Measurements from ENCODE around the gene FCF1. TPM values are rescaled to one million over a fixed set of nuclear protein-coding genes. Genes with fewer than 3 reads are reported as not detected.
A peak's percentile ranks its signal among the peaks of the same experiment; 100 is the strongest.

Gene FCF1
- total and polyA plus RNA-seq, 7 donors = 11.0 to 57.4 (median 30.3) TPM

DNA sequence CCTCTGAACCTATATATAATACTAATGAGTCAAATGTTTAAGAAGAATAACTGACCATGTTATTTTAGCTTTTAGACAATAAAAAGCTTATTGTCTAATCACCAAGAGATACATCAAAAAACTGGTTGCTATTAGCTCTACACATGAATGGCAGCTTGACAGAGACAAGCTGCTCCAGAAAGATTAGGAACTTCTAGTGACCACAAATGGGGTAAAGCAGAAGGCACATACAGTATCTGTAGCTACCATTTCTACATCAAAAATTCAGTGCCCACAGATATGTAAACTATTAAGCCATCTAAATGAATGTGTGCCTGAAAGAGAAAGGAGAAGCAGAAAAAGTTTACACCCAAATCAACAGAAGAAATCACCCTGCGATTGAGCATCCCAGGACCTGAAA is 2.5 kb upstream of the FCF1 start:
- H3K27me3 ChIP-seq (ENCODE audit: insufficient read depth in 3 of 3, low read length in 2 of 3) = no peaks in the 10 kb centered on the region
- intact Hi-C loops (cut with DNase I) = loop anchor here in 1 of 2 donors (5.0 kb wide), 3 partner anchors 48 to 98 kb away; partner anchors contain the start of genes LTBP2 and YLPM1
- ATAC-seq (no peak), DNase-seq (no peak)
- no peak overlapping the region for H3K4me3 ChIP-seq
- no peaks in the 10 kb centered on the region for H3K9me3 ChIP-seq
- H3K27ac ChIP-seq = no peak overlapping the region
- WGBS, 3 donors = 88 to 100% (median 98%) methylated on average over 1 of the region's 1 CpG
- H3K36me3 ChIP-seq (ENCODE audit: insufficient read depth in 1 of 2, low read depth in 1 of 2) = peaks cover 0 to 9% of the 10 kb centered on the region in 2 donors
- peaks cover 40% of the 10 kb centered on the region for H3K4me1 ChIP-seq
- TF ChIP-seq, protein P1, sequence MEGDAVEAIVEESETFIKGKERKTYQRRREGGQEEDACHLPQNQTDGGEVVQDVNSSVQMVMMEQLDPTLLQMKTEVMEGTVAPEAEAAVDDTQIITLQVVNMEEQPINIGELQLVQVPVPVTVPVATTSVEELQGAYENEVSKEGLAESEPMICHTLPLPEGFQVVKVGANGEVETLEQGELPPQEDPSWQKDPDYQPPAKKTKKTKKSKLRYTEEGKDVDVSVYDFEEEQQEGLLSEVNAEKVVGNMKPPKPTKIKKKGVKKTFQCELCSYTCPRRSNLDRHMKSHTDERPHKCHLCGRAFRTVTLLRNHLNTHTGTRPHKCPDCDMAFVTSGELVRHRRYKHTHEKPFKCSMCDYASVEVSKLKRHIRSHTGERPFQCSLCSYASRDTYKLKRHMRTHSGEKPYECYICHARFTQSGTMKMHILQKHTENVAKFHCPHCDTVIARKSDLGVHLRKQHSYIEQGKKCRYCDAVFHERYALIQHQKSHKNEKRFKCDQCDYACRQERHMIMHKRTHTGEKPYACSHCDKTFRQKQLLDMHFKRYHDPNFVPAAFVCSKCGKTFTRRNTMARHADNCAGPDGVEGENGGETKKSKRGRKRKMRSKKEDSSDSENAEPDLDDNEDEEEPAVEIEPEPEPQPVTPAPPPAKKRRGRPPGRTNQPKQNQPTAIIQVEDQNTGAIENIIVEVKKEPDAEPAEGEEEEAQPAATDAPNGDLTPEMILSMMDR (IDR thresholded peaks at IDR 0.05) = no peak

DNA sequence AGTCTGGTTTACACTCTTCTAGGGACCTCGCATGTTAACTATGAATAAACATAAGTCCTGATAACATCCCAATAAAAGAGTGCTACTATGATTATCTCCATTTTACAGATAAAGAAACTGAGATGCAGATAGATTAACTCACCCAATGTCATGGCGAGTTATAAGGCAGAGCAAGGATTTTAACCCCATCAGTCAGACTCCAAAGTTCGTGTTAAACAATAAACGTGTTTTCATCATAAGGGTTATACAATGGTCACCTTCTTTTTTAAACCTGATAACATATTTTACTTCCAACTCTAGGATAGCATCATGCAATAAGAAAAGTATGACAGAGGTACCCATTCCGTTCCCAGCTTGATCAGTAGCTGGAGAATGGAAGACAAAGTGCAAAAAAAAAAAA is 1.3 kb upstream of the FCF1 start:
- intact Hi-C loops (cut with DNase I) = loop anchor here in 1 of 2 donors (5.0 kb wide), 3 partner anchors 49 to 99 kb away; partner anchors contain the start of genes LTBP2 and YLPM1
- no peaks in the 10 kb centered on the region for H3K9me3 ChIP-seq
- peak overlapping the region; percentile 79 for H3K4me3 ChIP-seq
- no peak overlapping the region for H3K27ac ChIP-seq
- TF ChIP-seq, protein P1 (IDR thresholded peaks at IDR 0.05) = no peak
- peaks cover 0 to 21% of the 10 kb centered on the region in 2 donors for H3K36me3 ChIP-seq (ENCODE audit: insufficient read depth in 1 of 2, low read depth in 1 of 2)
- ATAC-seq = no peak
- peaks cover 40% of the 10 kb centered on the region for H3K4me1 ChIP-seq
- no peak for DNase-seq
- 75 to 79% (median 77%) methylated on average over 5 of the region's 5 CpGs for WGBS, 3 donors
- no peaks in the 10 kb centered on the region for H3K27me3 ChIP-seq (ENCODE audit: insufficient read depth in 3 of 3, low read length in 2 of 3)

DNA sequence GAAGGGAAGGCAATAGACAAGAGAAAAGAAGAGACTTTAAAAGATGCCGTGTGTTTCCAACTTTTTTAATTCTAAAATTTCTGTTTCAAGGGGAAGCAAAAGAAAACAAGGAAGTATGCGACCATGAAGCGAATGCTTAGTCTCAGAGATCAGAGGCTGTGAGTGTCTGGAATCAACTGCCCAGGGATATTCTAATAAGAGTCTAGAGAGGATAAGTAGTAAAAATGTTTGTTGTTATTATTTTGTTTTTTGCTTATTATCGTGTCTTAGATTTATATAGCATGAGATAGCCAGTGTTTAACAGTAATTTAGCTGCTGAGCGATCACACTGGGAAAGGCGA is 421 bp downstream of the FCF1 start:
- 9 to 13% (median 10%) methylated on average over 6 of the region's 6 CpGs for WGBS, 3 donors
- intact Hi-C loops (cut with DNase I) = loop anchor here in 1 of 2 donors (5.0 kb wide), 3 partner anchors 49 to 101 kb away; partner anchors contain the start of genes LTBP2 and YLPM1
- Histone ChIP-seq H3K27ac (peak overlapping the region; percentile 73), H3K36me3 (ENCODE audit: insufficient read depth in 1 of 2, low read depth in 1 of 2) (peaks cover 0 to 38% of the 10 kb centered on the region in 2 donors), H3K4me1 (peaks cover 40% of the 10 kb centered on the region), H3K27me3 (ENCODE audit: insufficient read depth in 3 of 3, low read length in 2 of 3) (no peaks in the 10 kb centered on the region), H3K4me3 (peak overlapping the region; percentile 79), H3K9me3 (no peaks in the 10 kb centered on the region)
- DNase-seq (no peak), ATAC-seq (peak in 1 of 4 donors; percentile 27)
- TF ChIP-seq, protein P1 (IDR thresholded peaks at IDR 0.05) = no peak

DNA sequence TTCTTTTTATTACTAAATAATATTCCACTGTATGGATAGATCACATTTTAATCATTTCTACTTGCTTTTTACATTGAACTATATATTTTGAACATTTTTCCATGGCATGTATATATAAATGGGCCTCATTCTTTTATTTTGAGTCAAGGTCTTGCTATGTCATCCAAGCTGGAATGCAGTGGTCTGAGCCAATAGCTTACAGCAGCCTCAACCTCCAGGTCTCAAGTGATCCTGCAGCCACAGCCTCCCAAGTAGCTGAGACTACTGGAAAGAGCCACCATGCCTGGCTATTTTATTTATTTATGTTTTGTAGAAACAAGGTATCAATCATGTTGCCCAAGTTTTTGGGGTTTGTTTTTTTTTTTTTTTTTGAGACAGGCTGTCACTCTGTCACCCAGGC is 7.6 kb downstream of the FCF1 start:
- Histone ChIP-seq H3K27ac (no peak overlapping the region), H3K36me3 (ENCODE audit: insufficient read depth in 1 of 2, low read depth in 1 of 2) (peaks cover 0 to 100% of the 10 kb centered on the region in 2 donors), H3K4me1 (no peaks in the 10 kb centered on the region), H3K27me3 (ENCODE audit: insufficient read depth in 3 of 3, low read length in 2 of 3) (no peaks in the 10 kb centered on the region), H3K9me3 (no peaks in the 10 kb centered on the region), H3K4me3 (no peak overlapping the region)
- DNase-seq (no peak), ATAC-seq (no peak)
- intact Hi-C loops (cut with DNase I) = no loop called here
- TF ChIP-seq, protein P1 (IDR thresholded peaks at IDR 0.05) = no peak

DNA sequence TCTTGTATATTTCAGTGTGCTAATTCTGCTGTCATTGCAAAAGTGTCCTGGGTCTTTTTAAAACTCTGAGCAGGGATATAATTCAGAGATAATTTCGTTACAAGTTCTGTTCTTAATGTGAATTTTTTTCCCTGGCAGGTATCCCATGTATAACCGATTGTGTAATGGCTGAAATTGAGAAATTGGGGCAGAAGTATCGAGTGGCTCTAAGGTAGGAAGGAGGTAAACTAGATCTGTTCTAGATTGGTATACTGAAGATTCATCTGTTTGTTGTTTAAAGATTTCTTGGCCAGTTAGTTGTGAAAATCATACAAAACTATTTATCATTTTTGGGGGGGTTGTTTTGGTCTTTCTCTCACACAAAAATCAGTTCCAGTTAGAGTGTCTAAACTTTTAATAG is 10.2 kb downstream of the FCF1 start:
- Histone ChIP-seq H3K4me3 (no peak overlapping the region), H3K9me3 (no peaks in the 10 kb centered on the region), H3K36me3 (ENCODE audit: insufficient read depth in 1 of 2, low read depth in 1 of 2) (peaks cover 0 to 82% of the 10 kb centered on the region in 2 donors), H3K4me1 (no peaks in the 10 kb centered on the region), H3K27ac (no peak overlapping the region), H3K27me3 (ENCODE audit: insufficient read depth in 3 of 3, low read length in 2 of 3) (no peaks in the 10 kb centered on the region)
- TF ChIP-seq, protein P1 (IDR thresholded peaks at IDR 0.05) = no peak
- DNase-seq (no peak), ATAC-seq (no peak)
- intact Hi-C loops (cut with DNase I) = no loop called here
- WGBS, 3 donors = 88 to 96% (median 90%) methylated on average over 3 of the region's 3 CpGs
